Measurements from ENCODE around the gene S100Z.
"Not testable (repeated sequence)": the region's sequence is repeated elsewhere in the genome, so short reads cannot be mapped to it uniquely, and the experiment has no call there.

The S100Z gene

GRCh38 chr5:76945238-76945637 lies 95.4 kb downstream of the S100Z start:
- in situ Hi-C loops (cut with MboI; ENCODE audit: low sequenced_read_pairs) = not testable (repeated sequence)

GRCh38 chr5:76946090-76946489 lies 96.3 kb downstream of the S100Z start:
- in situ Hi-C loops (cut with MboI; ENCODE audit: low sequenced_read_pairs) = no loop called here

GRCh38 chr5:76947082-76947503 lies 97.3 kb downstream of the S100Z start:
- in situ Hi-C loops (cut with MboI; ENCODE audit: low sequenced_read_pairs) = no loop called here

- in situ Hi-C loops (cut with MboI; ENCODE audit: low sequenced_read_pairs) = no loop called here
Observed at GRCh38 chr5:76952795-76953536, 103.2 kb downstream of the S100Z start, which contains the start of gene CRHBP. Gene CRHBP, plus strand, starts transcription at chr5:76953045. Its CDS starts 90 bp downstream, at chr5:76953135.

- in situ Hi-C loops (cut with MboI; ENCODE audit: low sequenced_read_pairs) = no loop called here
Observed at GRCh38 chr5:76953551-76954382, 104.0 kb downstream of the S100Z start.

- in situ Hi-C loops (cut with MboI; ENCODE audit: low sequenced_read_pairs) = no loop called here
Observed at GRCh38 chr5:76954383-76954763, 104.6 kb downstream of the S100Z start.

GRCh38 chr5:76956033-76956432 lies 106.2 kb downstream of the S100Z start:
- in situ Hi-C loops (cut with MboI; ENCODE audit: low sequenced_read_pairs) = no loop called here

GRCh38 chr5:76958991-76959767 lies 109.4 kb downstream of the S100Z start:
- in situ Hi-C loops (cut with MboI; ENCODE audit: low sequenced_read_pairs) = no loop called here

- in situ Hi-C loops (cut with MboI; ENCODE audit: low sequenced_read_pairs) = no loop called here
Observed at GRCh38 chr5:76960004-76960625, 110.3 kb downstream of the S100Z start.

GRCh38 chr5:76964060-76964459 lies 114.2 kb downstream of the S100Z start:
- in situ Hi-C loops (cut with MboI; ENCODE audit: low sequenced_read_pairs) = no loop called here
